IMR-90 (cell line): ENCODE data around the gene TAS2R1. TPM values are rescaled to one million over a fixed set of nuclear protein-coding genes. Genes with fewer than 3 reads are reported as not detected.

ENCODE experiments used
- ATAC-seq: fragments of 200-7000 bp; cut with Tn5 transposase; 2 replicates; pipeline ENCODE4 v1.9.1; 2020; ENCODE audit warnings: low read depth, mild to moderate bottlenecking, moderate library complexity
- BruUV-seq: library from RNA; stranded (reverse); fragments of 400-500 nt; replicated peaks from 2 replicates; lab custom pipeline; 2021; lab: Mats Ljungman, UMichigan
- CTCF ChIA-PET: fragments of 300-600 bp; formaldehyde crosslinking; extraction: SDS; loops from one replicate; lab custom pipeline; 2021; ENCODE audit warnings: antibody characterized with exemption; lab: Yijun Ruan, JAX
- POLR2A ChIA-PET: fragments of 300-600 bp; sonication (Branson Sonifier 250); formaldehyde crosslinking; loops from one replicate; lab custom pipeline; 2022; ENCODE audit warnings: antibody characterized with exemption; ENCODE audit not compliant: unreplicated experiment; lab: Charles Lee
- DNase-seq: peaks from one replicate; pipeline ENCODE4 v3.0.0; 2013
- H2AFZ ChIP-seq: replicated peaks from 2 replicates; pipeline ENCODE3; 2013; ENCODE audit warnings: low read length, mild to moderate bottlenecking; ENCODE audit not compliant: poor library complexity
- H2AK5ac ChIP-seq: 2 replicates; pipeline ENCODE4 v1.6.1; 2013; ENCODE audit warnings: low read depth, low read length, inconsistent platforms
- H2AK9ac ChIP-seq: replicated peaks from 2 replicates; pipeline ENCODE3; 2013; ENCODE audit warnings: mild to moderate bottlenecking, low read depth, low read length, moderate library complexity; ENCODE audit not compliant: poor library complexity
- H2BK120ac ChIP-seq: 2 replicates; pipeline ENCODE4 v1.6.1; 2013; ENCODE audit warnings: low read depth, low read length, inconsistent platforms
- H2BK15ac ChIP-seq: 3 replicates; pipeline ENCODE4 v1.6.1; 2013; ENCODE audit warnings: low read depth, low read length, inconsistent platforms
- H2BK20ac ChIP-seq: 2 replicates; pipeline ENCODE4 v1.6.1; 2013; ENCODE audit warnings: low read depth, mild to moderate bottlenecking, inconsistent platforms, low read length, moderate library complexity
- H2BK5ac ChIP-seq: 2 replicates; pipeline ENCODE4 v1.6.1; 2013; ENCODE audit warnings: mild to moderate bottlenecking, low read depth, low read length, inconsistent platforms; ENCODE audit not compliant: poor library complexity, severe bottlenecking
- H3K14ac ChIP-seq: replicated peaks from 2 replicates; pipeline ENCODE4 v1.6.1; 2013; ENCODE audit warnings: low read depth, low read length, inconsistent platforms
- H3K18ac ChIP-seq: 2 replicates; pipeline ENCODE4 v1.6.1; 2013; ENCODE audit warnings: low read depth, low read length, control low read depth
- H3K23ac ChIP-seq: 2 replicates; pipeline ENCODE4 v1.6.1; 2013; ENCODE audit warnings: low read depth, low read length, inconsistent platforms
- H3K27ac ChIP-seq: 2 replicates; pipeline ENCODE4 v1.5.1; 2013; ENCODE audit warnings: mild to moderate bottlenecking, control low read depth, low read length; ENCODE audit not compliant: insufficient read depth
- H3K27me3 ChIP-seq: 2 replicates; pipeline ENCODE4 v1.6.1; 2013; ENCODE audit warnings: low read length; ENCODE audit not compliant: control insufficient read depth, insufficient read depth
- H3K36me3 ChIP-seq: 2 replicates; pipeline ENCODE4 v1.6.1; 2013; ENCODE audit warnings: low read length, mixed read lengths; ENCODE audit not compliant: control insufficient read depth, insufficient read depth
- H3K4ac ChIP-seq: 2 replicates; pipeline ENCODE4 v1.6.1; 2013; ENCODE audit warnings: low read depth, low read length, inconsistent platforms
- H3K4me1 ChIP-seq: 2 replicates; pipeline ENCODE4 v1.6.1; 2013; ENCODE audit warnings: low read length, mixed read lengths; ENCODE audit not compliant: control insufficient read depth, insufficient read depth
- H3K4me2 ChIP-seq: 2 replicates; pipeline ENCODE4 v1.6.1; 2013; ENCODE audit warnings: low read depth, mild to moderate bottlenecking, control low read depth, low read length, moderate library complexity
- H3K4me3 ChIP-seq: 2 replicates; pipeline ENCODE4 v1.5.1; 2013; ENCODE audit warnings: low read depth, mild to moderate bottlenecking, control low read depth, low read length, moderate library complexity; ENCODE audit not compliant: insufficient read depth
- H3K56ac ChIP-seq: 2 replicates; pipeline ENCODE4 v1.6.1; 2013; ENCODE audit warnings: low read length, inconsistent platforms; ENCODE audit not compliant: insufficient read depth; ENCODE audit errors: extremely low read depth
- H3K79me1 ChIP-seq, 2 experiments: 2 replicates each; pipeline ENCODE4 v1.6.1; 2013; ENCODE audit warnings: low read length in 2 of 2, inconsistent platforms in 1 of 2, low read depth in 1 of 2
- H3K9ac ChIP-seq: 2 replicates; pipeline ENCODE4 v1.6.1; 2013; ENCODE audit warnings: low read depth, low read length, control low read depth
- H3K9me1 ChIP-seq: 2 replicates; pipeline ENCODE4 v1.6.1; 2013; ENCODE audit warnings: low read length, inconsistent platforms; ENCODE audit not compliant: insufficient read depth
- H3K9me3 ChIP-seq: 2 replicates; pipeline ENCODE4 v1.6.1; 2013; ENCODE audit warnings: low read length; ENCODE audit not compliant: control insufficient read depth, insufficient read depth
- H4K20me1 ChIP-seq: 2 replicates; pipeline ENCODE4 v1.6.1; 2013; ENCODE audit warnings: low read length, inconsistent platforms; ENCODE audit not compliant: insufficient read depth
- H4K5ac ChIP-seq: 2 replicates; pipeline ENCODE4 v1.6.1; 2013; ENCODE audit warnings: mild to moderate bottlenecking, low read depth, low read length, control low read depth
- H4K8ac ChIP-seq, 2 experiments: 2 replicates each; pipeline ENCODE4 v1.6.1; 2013; ENCODE audit warnings: low read depth in 2 of 2, low read length in 2 of 2, control low read depth in 1 of 2, inconsistent platforms in 1 of 2
- H4K91ac ChIP-seq: 2 replicates; pipeline ENCODE4 v1.6.1; 2013; ENCODE audit warnings: low read depth, low read length, inconsistent platforms; ENCODE audit not compliant: insufficient read depth
- CTCF ChIP-seq: conservative IDR thresholded peaks from 2 replicates; pipeline ENCODE4 v1.5.1; 2012; ENCODE audit warnings: mild to moderate bottlenecking, low read depth, low read length, improper control_type of control experiment
- ELK1 ChIP-seq: fragments of 150-350 bp; IDR thresholded peaks from 2 replicates; pipeline ENCODE4 v1.6.1; 2016; ENCODE audit warnings: low read depth, mild to moderate bottlenecking, low read length, moderate library complexity, borderline replicate concordance
- MAFK ChIP-seq: IDR thresholded peaks from 2 replicates; pipeline ENCODE4 v1.6.1; 2012; ENCODE audit warnings: low read depth, low read length, improper control_type of control experiment
- MXI1 ChIP-seq: IDR thresholded peaks from 2 replicates; pipeline ENCODE4 v1.6.1; 2012; ENCODE audit warnings: low read depth, mild to moderate bottlenecking, low read length, moderate library complexity, borderline replicate concordance
- NFE2L2 ChIP-seq: fragments of 150-350 bp; IDR thresholded peaks from 2 replicates; pipeline ENCODE4 v1.6.1; 2016; ENCODE audit warnings: low read depth, mild to moderate bottlenecking, low read length
- POLR2A ChIP-seq: IDR thresholded peaks from 2 replicates; pipeline ENCODE4 v1.6.1; 2012; ENCODE audit warnings: mild to moderate bottlenecking, low read depth, low read length
- RAD21 ChIP-seq: IDR thresholded peaks from 2 replicates; pipeline ENCODE4 v1.6.1; 2012; ENCODE audit warnings: low read length, improper control_type of control experiment
- RCOR1 ChIP-seq: IDR thresholded peaks from 2 replicates; pipeline ENCODE4 v1.6.1; 2012; ENCODE audit warnings: mild to moderate bottlenecking, low read length, improper control_type of control experiment; ENCODE audit not compliant: insufficient replicate concordance
- USF2 ChIP-seq: fragments of 150-350 bp; IDR thresholded peaks from 2 replicates; pipeline ENCODE4 v1.6.1; 2017; ENCODE audit warnings: mild to moderate bottlenecking, antibody characterized with exemption, low read length, low read depth
- dilution Hi-C: fragments of 300-500 bp; cut with HindIII; formaldehyde crosslinking; loops from one replicate; pipeline ENCODE4 v1.14.3; 2018; ENCODE audit warnings: low sequenced_read_pairs; ENCODE audit not compliant: unreplicated experiment
- in situ Hi-C: fragments of 300-500 bp; cut with MboI; formaldehyde crosslinking; loops from 3 replicates; pipeline ENCODE4 v1.14.3; 2019; ENCODE audit warnings: low sequenced_read_pairs, inconsistent platforms, mixed read lengths
- intact Hi-C: fragments of 100-400 bp; cut with micrococcal nuclease; formaldehyde crosslinking; loops from 2 replicates; pipeline ENCODE4 v1.10.0; 2022
- polyA plus RNA-seq, 3 experiments: library from polyadenylated mRNA; depleted of rRNA; stranded (reverse); fragments of >200 nt; gene quantifications; 2 replicates each; pipeline ENCODE4 v1.2.3, GENCODE V29; 2012; ENCODE audit warnings: low replicate concordance in 1 of 3
- total RNA-seq: library from RNA; depleted of rRNA; stranded (reverse); fragments of >200 nt; gene quantifications from 2 replicates; pipeline ENCODE4 v1.2.3, GENCODE V29; 2012

The TAS2R1 gene
- total and polyA plus RNA-seq, 2 of the 4 experiments (the other 2 are of a cell fraction), result not detected

- H4K5ac ChIP-seq, result no peak overlapping the region
- POLR2A ChIA-PET, result no interaction called here
These were observed 43.0 kb downstream of the TAS2R1 start for GRCh38 chr5:9587135-9587534.

More at GRCh38 chr5:9587135-9587534, 43.0 kb downstream of the TAS2R1 start:
- Histone ChIP-seq H2BK15ac (no peak overlapping the region), H3K4me2 (no peak overlapping the region), H3K79me1 (no peaks in the 10 kb centered on the region), H3K4ac (no peak overlapping the region), H3K4me1 (no peaks in the 10 kb centered on the region), H2AK5ac (no peak overlapping the region), H3K27me3 (no peaks in the 10 kb centered on the region; the same call in none of the 2 replicates), H2BK5ac (no peak overlapping the region), H3K36me3 (no peaks in the 10 kb centered on the region), H3K23ac (no peak overlapping the region), H4K91ac (no peak overlapping the region), H2AFZ (no peak overlapping the region), H3K14ac (no peak overlapping the region), H4K8ac (no peak overlapping the region), H2BK120ac (no peak overlapping the region), H3K9ac (no peak overlapping the region), H2AK9ac (no peak overlapping the region), H3K27ac (no peak overlapping the region), H3K9me3 (no peaks in the 10 kb centered on the region), H2BK20ac (no peak overlapping the region), H3K56ac (no peak overlapping the region), H3K9me1 (peaks cover 3% of the 10 kb centered on the region; the same call in 1 of the 2 replicates), H3K18ac (no peak overlapping the region), H3K4me3 (no peak overlapping the region), H4K20me1 (no peaks in the 10 kb centered on the region)
- CTCF ChIA-PET, result no interaction called here
- no peak for DNase-seq
- no peak for ATAC-seq
- in situ Hi-C loops, result no loop called here
- TF ChIP-seq RAD21, result no peak
- TF ChIP-seq NFE2L2, result no peak
- no peak for TF ChIP-seq USF2
- TF ChIP-seq ELK1, result no peak
- TF ChIP-seq MAFK, result no peak
- no peak for TF ChIP-seq CTCF
- no peak for TF ChIP-seq POLR2A
- no peak for TF ChIP-seq RCOR1
- TF ChIP-seq MXI1, result no peak
- BruUV-seq, result no TSS peak
- dilution Hi-C loops, result no loop called here
- intact Hi-C loops, result no loop called here
